GM19240 (cell line): ENCODE results near the gene IGSF23.

Experiments
- DNase-seq: peaks from one replicate; pipeline ENCODE4 v3.0.0; 2011; ENCODE audit warnings: low spot score; ENCODE audit not compliant: insufficient read length

The IGSF23 gene, protein sequence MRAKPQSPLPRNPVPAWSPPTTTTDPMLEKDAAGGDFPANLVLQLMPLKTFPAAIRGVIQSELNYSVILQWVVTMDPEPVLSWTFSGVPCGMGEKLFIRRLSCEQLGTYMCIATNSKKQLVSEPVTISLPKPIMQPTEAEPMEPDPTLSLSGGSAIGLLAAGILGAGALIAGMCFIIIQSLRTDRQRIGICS

DNA sequence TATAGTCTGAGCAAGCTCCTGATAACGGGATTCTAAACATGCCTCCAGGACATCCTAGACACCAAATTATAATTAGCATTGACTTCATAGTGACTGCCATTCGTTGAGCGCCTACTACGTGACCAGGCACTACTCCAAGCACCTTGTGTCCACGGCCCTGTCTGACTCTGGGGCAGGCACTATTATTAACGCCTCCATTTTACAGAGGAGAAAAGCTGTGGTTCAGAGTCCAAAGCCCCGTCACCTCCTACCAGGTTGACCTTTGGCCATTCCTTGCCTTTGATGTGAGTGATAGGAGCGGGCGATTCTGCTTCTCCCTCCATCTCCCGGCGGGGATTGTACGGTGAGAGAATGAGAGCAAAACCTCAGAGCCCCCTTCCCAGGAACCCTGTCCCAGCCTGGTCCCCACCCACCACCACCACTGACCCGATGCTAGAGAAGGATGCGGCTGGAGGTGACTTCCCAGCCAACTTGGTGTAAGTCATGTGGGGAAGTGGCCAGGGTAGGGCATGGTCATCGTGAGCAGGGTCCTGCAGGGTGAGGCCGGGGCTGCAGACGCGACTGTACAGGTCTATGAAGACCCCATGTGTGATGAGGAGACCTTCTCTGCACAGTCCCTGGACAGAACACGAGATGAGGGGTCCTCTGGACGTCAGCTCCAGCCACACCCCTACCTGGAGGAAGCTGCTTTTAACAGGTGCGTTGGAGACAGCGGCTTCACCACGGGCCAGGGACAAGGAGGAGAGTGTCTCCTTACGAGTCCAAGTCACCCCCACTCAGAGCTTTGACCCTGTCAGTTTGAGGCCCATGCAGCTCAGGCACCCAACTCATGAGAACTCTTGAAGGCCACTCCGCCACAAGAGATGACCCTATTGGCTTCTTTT, at the start of gene IGSF23:
Gene IGSF23 (plus strand): TSS at position 269 of the 884 bp plus-strand sequence. CDS start 83 bp downstream, at position 352.
- DNase-seq = no peak

DNA sequence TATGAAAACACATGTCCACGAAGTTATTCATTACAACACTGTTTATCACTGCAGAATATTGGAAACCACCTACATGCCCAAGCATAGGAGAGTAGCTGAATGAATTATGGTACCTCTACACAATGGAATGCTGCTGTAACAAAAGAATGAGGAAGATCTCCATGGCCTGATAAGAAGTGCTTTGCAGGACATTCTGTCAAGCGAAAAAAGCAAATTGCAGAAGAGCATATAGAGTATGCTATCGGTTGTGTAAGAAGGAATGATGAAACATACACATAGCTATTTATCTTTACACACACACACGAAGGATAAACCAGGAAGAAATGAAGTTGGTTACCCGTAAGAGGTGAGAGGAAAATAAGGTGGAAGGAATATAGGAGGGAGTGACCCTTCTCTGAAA, 46.4 kb upstream of the IGSF23 start:
- DNase-seq = no peak

DNA sequence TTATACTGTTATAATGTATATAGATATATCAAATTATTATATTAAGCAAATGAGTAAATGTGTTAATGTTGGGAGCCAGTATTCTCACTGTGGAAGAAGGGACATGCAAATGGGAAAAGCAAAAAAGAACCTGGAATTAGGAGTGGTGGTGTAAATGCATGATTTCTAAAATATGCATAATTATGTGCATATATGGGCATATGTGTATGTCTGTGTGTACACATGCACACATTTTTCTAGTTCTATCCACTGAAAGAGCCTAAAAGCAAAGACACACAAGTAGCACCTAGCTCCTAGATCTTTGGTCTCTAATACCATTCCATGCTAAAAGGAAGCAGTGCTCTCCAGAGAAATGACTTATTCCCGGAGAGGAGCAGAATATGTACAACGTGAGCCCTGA, 45.6 kb upstream of the IGSF23 start:
- no peak for DNase-seq

DNA sequence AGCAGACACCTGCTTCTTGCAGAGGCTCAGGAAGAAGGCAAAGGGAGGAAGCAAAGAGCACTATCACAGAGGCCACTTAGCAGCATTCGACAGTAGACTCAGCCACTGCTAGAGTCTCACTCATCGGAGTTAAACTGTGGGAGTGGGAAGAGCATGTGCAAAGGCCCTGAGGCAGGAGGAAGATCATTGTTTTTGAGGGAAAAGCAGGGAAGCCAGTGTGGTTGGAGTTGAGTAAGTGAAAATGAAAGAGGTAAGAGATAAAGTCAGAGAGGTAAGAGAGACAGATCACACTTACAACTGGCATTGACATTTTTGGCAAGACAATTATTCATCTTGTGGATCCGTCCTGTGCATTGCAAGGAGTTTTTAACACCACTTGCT, 42.8 kb upstream of the IGSF23 start:
- no peak for DNase-seq

DNA sequence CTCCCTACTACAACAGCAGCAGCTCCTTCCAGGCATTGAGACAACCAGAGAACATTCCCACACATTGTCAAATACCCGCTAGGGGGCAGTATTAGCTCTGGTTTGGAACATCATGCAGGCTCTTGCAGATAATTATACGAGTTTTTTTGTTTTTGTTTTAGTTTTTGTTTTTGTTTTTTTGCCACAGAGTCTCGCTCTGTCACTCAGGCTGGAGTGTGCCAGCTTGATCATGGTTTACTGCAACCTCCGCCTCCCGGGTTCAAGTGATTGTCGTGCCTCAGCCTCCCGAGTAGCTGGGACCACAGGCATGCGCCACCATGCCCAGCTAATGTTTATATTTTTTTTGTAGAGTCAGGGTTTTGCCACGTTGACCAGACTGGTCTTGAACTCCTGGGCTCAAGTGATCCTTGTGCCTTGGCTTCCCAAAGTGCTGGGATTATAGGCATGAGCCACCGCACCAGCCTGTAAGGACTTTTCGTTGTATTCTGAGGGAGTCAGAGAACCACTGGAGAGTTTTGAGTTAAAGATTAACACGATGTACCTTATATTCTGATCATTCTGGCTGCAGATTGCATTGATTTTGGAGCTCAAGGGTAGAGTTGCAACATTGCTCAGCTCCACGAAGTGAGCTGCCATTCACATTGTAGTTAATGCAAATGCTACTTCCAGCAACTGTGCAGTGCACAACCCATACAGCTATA, 42.2 kb upstream of the IGSF23 start:
- DNase-seq = peak; percentile 29

DNA sequence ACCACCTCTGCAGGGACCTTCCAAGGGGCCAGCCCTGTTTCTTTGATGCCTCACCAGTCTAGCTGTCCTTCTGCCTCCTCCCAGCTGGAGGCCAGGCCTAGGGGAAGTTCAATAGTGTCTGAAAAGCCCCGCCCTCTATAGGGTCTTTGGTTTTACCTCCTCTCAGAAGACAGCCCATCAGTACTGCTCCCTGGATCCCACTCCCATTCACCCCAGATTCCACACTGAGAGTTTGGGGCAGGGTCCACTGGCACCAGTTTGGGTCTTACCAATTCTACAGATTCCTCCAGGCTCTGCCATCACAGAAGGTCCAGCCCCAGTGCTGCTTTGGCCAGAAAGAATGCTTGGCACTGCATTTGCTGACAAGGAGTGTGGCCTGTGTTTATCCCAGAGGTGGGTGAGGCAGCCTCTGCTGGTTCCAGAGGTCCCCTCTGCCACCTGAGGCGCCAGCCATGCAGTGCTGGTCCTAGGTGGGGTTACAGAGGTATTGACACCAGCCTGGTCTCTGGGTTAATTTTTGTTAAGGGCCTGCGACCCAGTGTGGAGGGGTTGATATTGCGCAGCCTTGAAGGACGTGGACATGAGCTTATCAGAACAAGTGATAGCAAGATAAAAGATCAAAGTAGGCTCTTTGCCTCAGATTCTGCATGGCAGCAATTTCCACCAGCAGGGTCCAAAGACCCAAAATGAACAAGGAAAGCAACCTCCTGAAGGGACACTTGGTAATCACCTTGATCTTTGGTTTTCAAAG, 41.4 kb upstream of the IGSF23 start:
- DNase-seq = no peak

DNA sequence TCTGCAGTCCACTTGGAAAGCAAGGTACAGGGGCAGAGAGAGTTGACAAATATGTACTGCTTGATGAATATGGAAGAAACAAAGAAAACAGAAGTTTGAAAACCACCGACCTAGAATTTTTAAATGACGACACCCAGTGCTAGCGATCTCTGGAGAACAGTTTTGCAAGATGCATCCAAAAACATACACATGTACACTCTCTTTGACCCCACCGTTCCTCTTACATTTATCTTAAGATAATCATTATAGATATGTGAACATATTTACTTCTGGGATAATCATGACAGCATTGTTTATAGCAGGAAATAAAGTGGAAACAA, 40.8 kb upstream of the IGSF23 start:
- no peak for DNase-seq

DNA sequence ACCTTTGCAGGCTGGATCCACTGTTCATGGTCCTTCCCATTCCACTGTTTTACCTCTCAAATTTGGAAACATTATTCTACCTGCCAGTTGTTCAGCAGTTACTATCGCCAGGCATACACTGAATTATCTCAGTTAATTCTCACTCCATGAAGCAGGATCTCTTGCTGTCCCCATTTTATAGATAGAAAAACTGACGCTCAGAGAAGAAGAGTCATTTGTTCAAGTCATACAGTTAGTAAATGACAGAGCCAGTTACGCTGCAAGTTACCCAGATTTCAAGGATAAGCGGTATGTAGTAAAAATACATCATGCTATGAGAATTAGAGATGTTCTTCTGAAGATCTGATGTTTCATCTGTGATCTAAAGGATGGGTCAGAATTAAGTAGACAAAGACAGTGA, 40.2 kb upstream of the IGSF23 start:
- no peak for DNase-seq

DNA sequence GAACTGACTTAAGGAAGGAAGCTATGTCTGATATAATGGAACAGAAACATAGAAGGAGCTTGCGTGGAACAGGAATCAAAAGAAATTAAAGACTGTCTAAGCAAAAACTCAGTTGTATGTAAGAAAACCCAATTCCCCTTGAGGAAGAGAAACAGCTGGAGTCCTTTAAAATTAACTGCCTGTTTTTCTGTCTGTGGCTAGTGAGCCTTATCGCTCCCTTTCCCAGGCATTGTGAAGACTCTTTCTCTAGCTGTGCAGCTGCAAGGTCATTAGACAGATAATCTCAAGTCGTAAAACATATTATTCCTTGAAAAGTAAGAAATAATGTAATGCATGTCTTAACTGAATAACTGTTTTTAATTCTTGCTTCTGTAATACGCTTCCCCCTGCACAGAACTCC, 39.7 kb upstream of the IGSF23 start:
- DNase-seq = no peak

DNA sequence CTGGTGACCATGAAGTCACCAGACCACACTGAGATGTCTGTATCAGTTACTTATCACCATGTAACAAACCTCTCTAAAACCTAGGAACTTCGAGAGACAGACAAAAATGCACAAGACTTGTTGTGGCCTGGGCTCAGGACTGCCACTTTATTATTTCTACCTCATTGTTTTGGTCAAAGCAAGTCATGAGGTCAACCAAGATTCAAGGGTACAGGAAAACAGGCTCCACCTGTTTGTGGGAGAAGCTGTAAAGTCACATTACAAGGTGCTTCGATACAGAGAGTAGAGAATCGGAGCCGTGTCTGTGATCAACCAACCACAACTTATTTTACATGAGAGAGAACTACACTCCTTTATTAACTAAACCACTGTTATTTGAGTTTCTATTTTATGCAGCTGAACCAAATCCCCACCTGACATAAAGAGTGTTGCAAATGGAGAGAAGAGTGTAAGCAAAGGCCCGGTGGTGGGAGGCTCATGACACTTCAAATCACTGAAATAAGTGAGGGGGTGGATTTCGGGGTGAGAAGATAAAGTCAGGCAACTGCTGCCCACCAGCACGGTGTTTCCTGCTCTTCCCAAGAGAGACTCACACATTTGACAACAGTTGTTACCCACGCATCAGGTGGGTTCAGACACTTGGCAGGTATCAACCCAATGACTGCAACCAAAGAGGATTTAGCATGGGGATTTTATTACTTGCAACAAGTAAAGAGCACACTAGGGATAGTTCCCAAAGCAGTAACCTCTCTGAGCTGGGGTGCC, 39.0 kb upstream of the IGSF23 start:
- no peak for DNase-seq

DNA sequence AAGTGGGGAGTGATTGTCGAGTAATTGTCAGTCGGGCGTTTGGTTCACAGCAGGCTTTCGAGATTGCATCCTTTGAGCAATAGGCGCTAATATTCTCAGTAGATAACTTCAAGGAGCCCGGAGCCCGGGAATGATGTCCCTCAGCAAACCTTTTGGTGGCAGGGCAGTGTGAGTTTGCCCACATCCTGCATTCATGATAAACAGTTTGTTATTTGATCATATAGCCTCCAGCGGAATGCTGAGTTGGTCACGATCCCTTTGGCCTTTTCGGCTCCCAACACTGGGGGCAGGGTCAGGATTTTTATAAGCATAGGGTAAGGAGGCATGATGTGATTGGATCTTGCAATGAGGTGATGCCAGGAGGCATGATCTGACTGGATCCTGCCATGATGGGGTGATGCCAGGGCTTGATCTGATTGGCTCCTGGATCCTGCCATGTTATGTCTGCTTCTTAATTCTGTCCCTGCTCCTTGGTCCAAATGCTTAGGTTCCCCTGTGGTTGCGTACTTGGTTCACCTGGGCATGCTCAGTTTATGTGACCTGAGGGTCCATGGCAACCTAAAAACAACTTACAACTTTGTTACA, 38.2 kb upstream of the IGSF23 start:
- no peak for DNase-seq

DNA sequence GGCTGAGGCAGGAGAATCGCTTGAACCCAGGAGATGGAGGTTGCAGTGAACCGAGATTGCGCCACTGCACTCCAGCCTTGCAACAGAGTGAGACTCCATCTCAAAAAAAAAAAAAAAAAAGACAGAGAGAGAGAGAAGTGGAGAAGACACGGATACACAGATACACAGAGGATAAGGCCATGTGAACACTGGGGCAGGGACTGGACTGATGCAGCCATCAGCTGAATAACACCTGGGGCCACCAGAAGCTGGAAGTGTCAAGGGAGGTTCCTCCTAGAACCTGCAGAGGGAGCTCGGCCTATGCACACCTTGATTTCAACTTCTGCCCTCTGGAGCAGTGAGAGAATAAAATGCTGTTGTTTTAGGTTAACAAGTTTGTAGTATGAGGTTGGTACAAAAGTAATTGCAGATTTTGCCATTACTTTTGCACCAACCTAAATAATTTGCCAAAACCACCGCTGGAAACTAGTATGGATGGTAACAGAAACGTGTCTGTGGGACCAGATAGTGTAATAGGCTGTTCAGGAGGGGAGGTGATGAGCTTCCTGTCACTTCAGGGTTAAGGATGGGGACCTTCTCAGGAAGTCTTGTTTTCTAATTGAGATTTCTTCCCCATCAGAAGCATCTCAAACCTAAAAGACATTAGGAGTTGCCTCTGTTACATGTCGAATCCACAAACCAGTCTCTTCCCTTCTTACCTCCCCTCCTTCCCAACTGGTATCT, 36.4 kb upstream of the IGSF23 start:
- no peak for DNase-seq

DNA sequence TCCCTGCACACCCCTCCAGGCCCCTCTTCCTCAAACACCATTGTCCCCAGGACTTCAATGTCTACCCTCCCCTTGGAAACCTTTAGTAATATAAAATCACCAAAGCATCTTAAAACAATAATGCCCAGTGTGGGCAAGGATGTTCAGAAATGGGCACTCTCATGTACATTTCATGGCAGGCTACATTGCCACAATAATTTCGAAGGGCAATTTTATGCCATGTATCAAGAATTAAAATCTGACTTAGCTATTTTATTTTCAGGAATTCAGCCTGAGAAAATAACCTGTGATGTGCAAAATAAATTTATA, 35.8 kb upstream of the IGSF23 start:
- DNase-seq = no peak

DNA sequence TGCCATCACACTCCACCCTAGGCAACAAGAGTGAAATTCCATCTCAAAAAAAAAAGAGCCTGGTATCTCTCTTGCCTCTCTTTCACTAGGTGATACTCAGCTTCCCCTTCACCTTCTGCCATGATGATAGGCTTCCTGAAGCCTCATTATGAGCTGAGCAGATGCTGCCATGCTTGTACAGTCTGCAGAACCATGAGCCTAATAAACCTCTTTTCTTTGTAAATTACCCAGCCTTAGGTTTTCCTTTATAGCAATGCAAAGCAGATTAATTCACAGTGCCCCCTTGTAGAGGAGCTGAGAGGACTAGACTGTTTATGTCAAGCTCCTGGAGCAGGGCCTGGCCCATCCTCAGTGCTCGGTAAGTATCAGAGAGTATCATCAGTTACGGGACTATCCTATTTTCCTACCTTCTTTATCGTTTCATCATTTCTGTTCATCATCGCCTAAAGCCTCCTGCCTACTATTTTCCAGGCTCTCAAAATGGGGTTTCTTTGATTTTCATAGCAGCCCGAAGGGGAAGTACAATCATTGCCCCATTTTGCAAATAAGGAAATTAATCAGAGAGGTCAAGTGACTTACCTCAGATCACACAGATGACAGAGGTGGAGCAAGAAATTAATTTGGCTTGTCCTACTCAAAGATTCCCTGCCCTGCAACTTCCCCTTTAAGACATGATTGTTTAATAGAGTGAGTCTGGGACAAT, 33.5 kb upstream of the IGSF23 start:
- no peak for DNase-seq

DNA sequence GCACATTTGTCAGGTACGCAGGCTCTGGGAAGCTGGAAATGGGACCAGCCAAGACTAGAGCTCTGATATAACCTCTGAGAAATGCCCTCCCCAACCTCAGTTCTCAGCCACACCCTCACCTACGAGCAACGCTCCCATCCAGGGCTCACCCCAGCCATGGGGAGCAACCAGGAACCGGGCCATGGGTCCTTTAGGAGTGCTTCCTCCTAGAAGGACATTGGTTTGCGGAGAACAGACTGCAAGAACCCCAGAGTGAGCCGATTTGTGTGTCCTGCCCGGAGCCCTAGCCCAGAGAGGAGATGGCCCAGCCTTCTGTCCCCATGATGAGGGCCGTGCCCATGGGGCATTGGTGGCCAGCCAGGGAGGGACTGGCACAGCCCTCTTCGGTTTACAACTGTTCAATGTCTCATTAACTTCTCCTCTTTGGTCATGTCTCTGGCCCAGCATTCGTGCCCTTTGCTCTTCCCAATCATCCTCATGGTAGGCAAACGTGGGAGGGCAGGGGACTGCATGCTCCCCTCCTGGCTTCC, 32.9 kb upstream of the IGSF23 start:
- DNase-seq = no peak

DNA sequence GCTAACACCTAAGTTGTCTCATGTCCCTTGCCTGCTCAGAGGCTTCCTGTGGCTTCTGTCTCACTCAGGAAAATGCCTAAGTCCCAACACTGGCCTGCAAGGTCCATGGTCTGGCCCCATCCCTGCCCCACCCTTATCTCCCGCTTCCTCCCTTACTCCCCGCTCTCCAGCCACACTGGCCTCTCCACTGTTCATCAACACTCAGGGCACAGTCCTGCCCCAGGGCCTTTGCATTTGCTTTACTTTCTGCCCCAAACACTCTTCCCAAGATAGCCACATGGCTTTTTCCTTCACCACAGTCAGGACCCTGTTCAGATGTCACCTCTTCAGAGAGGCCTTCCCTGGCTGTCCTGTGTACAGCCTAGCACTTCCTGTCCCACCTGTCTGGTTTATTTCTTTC, 32.1 kb upstream of the IGSF23 start:
- no peak for DNase-seq

DNA sequence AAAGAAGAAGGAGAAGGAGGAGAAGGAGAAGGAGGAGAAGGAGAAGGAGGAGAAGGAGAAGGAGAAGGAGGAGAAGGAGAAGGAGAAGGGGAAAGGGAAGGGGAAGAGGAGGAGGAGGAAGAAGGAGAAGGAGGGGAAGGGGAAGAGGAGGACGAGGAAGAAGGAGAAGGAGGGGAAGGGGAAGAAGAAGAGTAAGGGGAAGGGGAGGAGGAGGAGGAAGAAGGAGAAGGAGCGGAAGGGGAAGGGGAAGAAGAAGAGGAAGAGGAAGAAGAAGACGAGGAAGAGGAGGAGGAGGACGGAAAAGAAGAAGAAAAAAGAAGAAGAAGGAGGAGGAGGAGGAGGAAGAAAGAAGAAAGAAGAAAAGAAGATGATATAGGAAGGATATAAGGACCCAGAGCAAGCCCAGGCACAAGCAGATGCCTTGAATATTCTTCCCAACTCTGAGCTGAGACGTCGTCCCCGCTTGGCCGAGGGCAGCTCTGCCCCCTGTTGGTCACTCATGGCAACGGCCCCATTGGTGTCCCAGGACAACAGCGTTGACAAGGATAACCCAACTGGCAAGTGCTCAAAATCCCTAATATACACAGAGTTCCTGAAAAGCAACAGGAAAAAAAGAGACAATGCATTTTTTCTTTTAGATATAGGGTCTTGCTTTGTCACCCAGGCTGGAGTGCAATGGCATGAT, 30.6 kb upstream of the IGSF23 start:
- DNase-seq = no peak

DNA sequence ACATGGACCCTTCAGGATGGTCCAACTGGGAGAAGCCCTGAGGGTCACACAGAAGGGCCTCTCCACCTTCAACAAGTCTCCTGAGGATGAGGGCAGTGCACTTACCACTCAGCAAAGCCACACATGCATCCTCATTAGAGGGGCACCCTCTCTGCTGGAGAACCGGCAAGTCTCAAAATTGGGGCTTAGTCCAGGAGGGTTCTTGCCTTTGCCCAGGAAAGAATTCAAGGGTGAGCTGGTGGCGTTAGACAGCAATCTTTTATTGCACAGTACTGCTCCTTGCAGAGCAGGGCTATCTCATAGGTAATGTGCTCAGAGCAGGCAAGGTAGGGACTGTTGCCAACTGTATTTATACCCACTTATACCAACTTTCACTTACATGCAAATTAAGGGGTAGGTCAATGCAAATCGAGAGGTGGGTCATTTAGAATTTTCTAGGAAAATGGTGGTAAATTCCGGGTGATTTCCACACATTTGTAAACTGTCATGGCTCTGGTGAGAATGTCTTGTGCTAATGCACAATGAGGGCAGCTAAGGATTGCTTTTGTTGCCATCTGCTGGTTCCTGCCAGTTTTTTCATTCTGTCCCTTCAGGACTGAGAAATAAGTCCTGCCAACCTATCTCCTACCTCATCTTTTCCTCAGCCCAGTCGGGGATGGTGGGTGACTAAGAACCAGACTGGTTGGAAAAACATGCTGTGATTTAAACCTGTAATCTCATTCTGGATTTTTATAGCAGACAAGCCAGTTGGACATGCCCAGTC, 27.8 kb upstream of the IGSF23 start:
- DNase-seq = no peak
